Measurements from ENCODE around the gene COL21A1.

GRCh38 chr6:56168596-56168995 is 78.8 kb downstream of the COL21A1 start:
- no peak for TF ChIP-seq CTCF (IDR thresholded peaks at IDR 0.05; ENCODE audit: borderline replicate concordance, extremely low read depth, low read length, poor library complexity, severe bottlenecking)
- no peak for TF ChIP-seq EZH2 (IDR thresholded peaks at IDR 0.05; ENCODE audit: borderline replicate concordance, low read depth, low read length, severe bottlenecking)

Data from DND-41 (cell line).